LNCaP clone FGC (cell line): ENCODE data around the gene ADAMTS2.

ENCODE experiments used
- DNase-seq: peaks from one replicate; pipeline ENCODE4 v3.0.0-alpha.2; 2011; ENCODE audit warnings: low read depth
- H3K4me3 ChIP-seq: 2 replicates; pipeline ENCODE4 v1.5.1; 2011; ENCODE audit warnings: mild to moderate bottlenecking, low read depth, low read length, control low read depth
- CTCF ChIP-seq: IDR thresholded peaks from 2 replicates; pipeline ENCODE4 v1.5.1; 2012; ENCODE audit warnings: mild to moderate bottlenecking; ENCODE audit not compliant: control insufficient read depth, insufficient read depth; ENCODE audit errors: extremely low read depth

ADAMTS2 gene

DNA sequence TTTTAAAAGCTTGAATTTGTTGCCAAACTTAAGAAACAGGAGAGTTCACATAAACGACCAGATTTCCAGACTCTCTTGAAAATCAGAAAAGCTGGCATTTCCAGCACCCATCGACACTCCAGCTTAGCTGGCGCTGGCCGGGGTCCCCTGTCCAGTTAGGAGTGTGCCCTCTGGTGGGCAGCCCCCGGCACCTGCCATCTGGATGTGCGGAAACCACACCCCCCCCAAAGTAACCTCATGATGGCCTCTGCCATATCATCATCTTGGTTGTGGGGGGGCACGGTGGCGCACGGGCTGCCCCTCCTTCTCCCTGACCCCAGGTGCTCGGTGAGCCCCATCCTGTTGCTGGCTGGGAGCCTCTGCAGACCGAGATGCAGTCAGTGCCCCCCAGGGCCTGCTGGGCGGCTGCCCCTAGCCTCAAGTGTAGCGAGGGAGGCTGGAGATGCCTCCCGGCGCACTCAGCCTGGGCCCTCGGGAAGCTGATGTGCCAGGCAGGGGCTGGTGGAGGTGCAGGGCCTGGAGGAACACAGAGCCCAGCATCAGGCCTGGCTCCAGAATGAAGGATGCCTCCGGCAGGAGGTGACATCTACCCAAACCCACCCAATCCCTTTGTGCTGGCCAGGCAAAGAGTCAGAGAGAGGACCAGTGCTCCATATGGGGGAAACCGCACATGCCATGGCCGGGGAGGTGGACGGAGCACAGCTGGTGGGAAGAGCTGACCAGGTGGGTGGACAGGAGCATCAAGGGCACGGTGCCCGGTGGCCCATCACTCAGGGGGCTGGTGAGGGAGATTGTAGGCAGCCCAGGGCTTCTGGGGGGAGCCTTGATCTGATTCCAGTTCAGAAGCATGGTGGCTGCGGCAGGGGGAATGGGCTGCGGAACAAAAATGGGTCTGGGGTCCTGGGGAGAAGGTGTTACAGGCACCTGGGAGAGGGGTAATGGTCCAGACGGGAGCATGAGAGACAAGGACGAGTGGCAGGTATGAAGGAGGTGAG is 70.6 kb downstream of the ADAMTS2 start:
- no peak overlapping the region for H3K4me3 ChIP-seq
- 0 out of 2 replicates have a peak, but pooled peaks have one; percentile 14 for TF ChIP-seq CTCF

GRCh38 chr5:179273441-179274145 is 71.7 kb downstream of the ADAMTS2 start:
- no peak for TF ChIP-seq CTCF
- H3K4me3 ChIP-seq = no peak overlapping the region
- no peak for DNase-seq

More for the DNA sequence above, 70.6 kb downstream of the ADAMTS2 start:
- DNase-seq = no peak

- H3K4me3 ChIP-seq = no peak overlapping the region
- no peak for DNase-seq
- no peak for TF ChIP-seq CTCF
These were observed 72.2 kb downstream of the ADAMTS2 start for GRCh38 chr5:179273073-179273435.

- no peak overlapping the region for H3K4me3 ChIP-seq
- TF ChIP-seq CTCF = no peak
- no peak for DNase-seq
These were observed 72.8 kb downstream of the ADAMTS2 start for GRCh38 chr5:179272326-179273072.

- no peak for TF ChIP-seq CTCF
- no peak overlapping the region for H3K4me3 ChIP-seq
- no peak for DNase-seq
These were observed 73.4 kb downstream of the ADAMTS2 start for GRCh38 chr5:179271821-179272325.

- no peak for DNase-seq
- no peak overlapping the region for H3K4me3 ChIP-seq
- no peak for TF ChIP-seq CTCF
These were observed 73.9 kb downstream of the ADAMTS2 start for GRCh38 chr5:179271428-179271734.
